Measurements from ENCODE around the gene TSHZ1.

The TSHZ1 gene

GRCh38 chr18:75247611-75248421 lies 37.2 kb downstream of the TSHZ1 start:
- CTCF ChIA-PET = no interaction called here
- POLR2A ChIA-PET = interaction anchor here (0.6 kb wide), 1 partner anchor 303 kb away, joined by 4 read pairs; no protein-coding TSS in a partner anchor
- TF ChIP-seq SUZ12 (IDR thresholded peaks at IDR 0.05) (no peak), BHLHE40 (IDR thresholded peaks at IDR 0.05; ENCODE audit: borderline replicate concordance) (no peak), LEF1 (IDR thresholded peaks at IDR 0.05; ENCODE audit: borderline replicate concordance) (no peak), PKNOX1 (IDR thresholded peaks at IDR 0.05) (no peak), ELF4 (IDR thresholded peaks at IDR 0.05) (no peak), TARDBP (IDR thresholded peaks at IDR 0.05) (no peak), NFRKB (IDR thresholded peaks at IDR 0.05) (no peak), SP1 (IDR thresholded peaks at IDR 0.05) (no peak)
- no peak for DNase-seq (ENCODE audit: extremely low spot score)

GRCh38 chr18:75248426-75249174 lies 38.0 kb downstream of the TSHZ1 start:
- DNase-seq (ENCODE audit: extremely low spot score) = no peak
- TF ChIP-seq FOXK2 (IDR thresholded peaks at IDR 0.05) (no peak), TARDBP (IDR thresholded peaks at IDR 0.05) (no peak), CTBP1 (IDR thresholded peaks at IDR 0.05; ENCODE audit: borderline replicate concordance) (no peak), SUZ12 (IDR thresholded peaks at IDR 0.05) (no peak), LEF1 (IDR thresholded peaks at IDR 0.05; ENCODE audit: borderline replicate concordance) (no peak), FOXM1 (IDR thresholded peaks at IDR 0.05; ENCODE audit: borderline replicate concordance) (no peak), FOXA1 (IDR thresholded peaks at IDR 0.05) (no peak), PKNOX1 (IDR thresholded peaks at IDR 0.05) (no peak), L3MBTL2 (conservative IDR thresholded peaks at IDR 0.05) (no peak), ELF4 (IDR thresholded peaks at IDR 0.05) (no peak), ARNT (IDR thresholded peaks at IDR 0.05) (no peak), SP1 (IDR thresholded peaks at IDR 0.05) (no peak), NFRKB (IDR thresholded peaks at IDR 0.05) (no peak), BHLHE40 (IDR thresholded peaks at IDR 0.05; ENCODE audit: borderline replicate concordance) (no peak), HDGF (IDR thresholded peaks at IDR 0.05; ENCODE audit: borderline replicate concordance) (no peak), ZNF384 (IDR thresholded peaks at IDR 0.05) (no peak)
- CTCF ChIA-PET = no interaction called here
- POLR2A ChIA-PET = no interaction called here

- no peak for TF ChIP-seq HDGF (IDR thresholded peaks at IDR 0.05; ENCODE audit: borderline replicate concordance)
- TF ChIP-seq ELF4 (IDR thresholded peaks at IDR 0.05) = no peak
- no peak for TF ChIP-seq ZNF384 (IDR thresholded peaks at IDR 0.05)
- TF ChIP-seq FOXK2 (IDR thresholded peaks at IDR 0.05) = no peak
- TF ChIP-seq SP1 (IDR thresholded peaks at IDR 0.05) = no peak
- TF ChIP-seq FOXA1 (IDR thresholded peaks at IDR 0.05) = no peak
- TF ChIP-seq L3MBTL2 (conservative IDR thresholded peaks at IDR 0.05) = no peak
- no peak for TF ChIP-seq NFRKB (IDR thresholded peaks at IDR 0.05)
- no peak for TF ChIP-seq ARNT (IDR thresholded peaks at IDR 0.05)
- TF ChIP-seq TARDBP (IDR thresholded peaks at IDR 0.05) = no peak
- no peak for TF ChIP-seq SUZ12 (IDR thresholded peaks at IDR 0.05)
- no peak for TF ChIP-seq CTBP1 (IDR thresholded peaks at IDR 0.05; ENCODE audit: borderline replicate concordance)
- no peak for TF ChIP-seq LEF1 (IDR thresholded peaks at IDR 0.05; ENCODE audit: borderline replicate concordance)
- no peak for TF ChIP-seq FOXM1 (IDR thresholded peaks at IDR 0.05; ENCODE audit: borderline replicate concordance)
- TF ChIP-seq BHLHE40 (IDR thresholded peaks at IDR 0.05; ENCODE audit: borderline replicate concordance) = no peak
- TF ChIP-seq PKNOX1 (IDR thresholded peaks at IDR 0.05) = no peak
- POLR2A ChIA-PET = no interaction called here
- CTCF ChIA-PET = no interaction called here
- no peak for DNase-seq (ENCODE audit: extremely low spot score)
Observed at GRCh38 chr18:75249175-75249518, 38.5 kb downstream of the TSHZ1 start.

- no peak for DNase-seq (ENCODE audit: extremely low spot score)
- POLR2A ChIA-PET = no interaction called here
- TF ChIP-seq L3MBTL2 (conservative IDR thresholded peaks at IDR 0.05) = no peak
- TF ChIP-seq SUZ12 (IDR thresholded peaks at IDR 0.05) = no peak
- no peak for TF ChIP-seq LEF1 (IDR thresholded peaks at IDR 0.05; ENCODE audit: borderline replicate concordance)
- TF ChIP-seq SP1 (IDR thresholded peaks at IDR 0.05) = no peak
- no peak for TF ChIP-seq TARDBP (IDR thresholded peaks at IDR 0.05)
- no peak for TF ChIP-seq BHLHE40 (IDR thresholded peaks at IDR 0.05; ENCODE audit: borderline replicate concordance)
- no peak for TF ChIP-seq FOXK2 (IDR thresholded peaks at IDR 0.05)
- no peak for TF ChIP-seq FOXA1 (IDR thresholded peaks at IDR 0.05)
- TF ChIP-seq ZNF384 (IDR thresholded peaks at IDR 0.05) = no peak
- CTCF ChIA-PET = no interaction called here
Observed at GRCh38 chr18:75249672-75250470, 39.3 kb downstream of the TSHZ1 start.

GRCh38 chr18:75250471-75250821 lies 39.8 kb downstream of the TSHZ1 start:
- ChIA-PET CTCF (no interaction called here), POLR2A (no interaction called here)
- DNase-seq (ENCODE audit: extremely low spot score) = no peak
- TF ChIP-seq FOXM1 (IDR thresholded peaks at IDR 0.05; ENCODE audit: borderline replicate concordance) (no peak), ZNF384 (IDR thresholded peaks at IDR 0.05) (no peak), NFRKB (IDR thresholded peaks at IDR 0.05) (no peak), LEF1 (IDR thresholded peaks at IDR 0.05; ENCODE audit: borderline replicate concordance) (no peak), CTBP1 (IDR thresholded peaks at IDR 0.05; ENCODE audit: borderline replicate concordance) (no peak), ELF4 (IDR thresholded peaks at IDR 0.05) (no peak), SUZ12 (IDR thresholded peaks at IDR 0.05) (no peak), L3MBTL2 (conservative IDR thresholded peaks at IDR 0.05) (no peak), HDGF (IDR thresholded peaks at IDR 0.05; ENCODE audit: borderline replicate concordance) (no peak)

All from HEK293T (cell line).